Activated CD8-positive, alpha-beta memory T cell treated with anti-CD3 and anti-CD28 coated beads, Interleukin-2, amount 50 U/mL, for 1 hour (primary cell): ENCODE measurements around the gene ACP5.
"Not testable (repeated sequence)": the region's sequence is repeated elsewhere in the genome, so short reads cannot be mapped to it uniquely, and the experiment has no call there.

Experiments used
- DNase-seq: peaks from one replicate; pipeline ENCODE4 v3.0.0-alpha.2; 2020; ENCODE audit errors: extremely low read depth

The ACP5 gene

GRCh38 chr19:11577451-11578257 is at the start of gene ACP5:
Gene ACP5, minus strand, starts transcription at chr19:11577645. Its CDS starts 328 bp downstream, at chr19:11577317.
- DNase-seq = no peak

DNA sequence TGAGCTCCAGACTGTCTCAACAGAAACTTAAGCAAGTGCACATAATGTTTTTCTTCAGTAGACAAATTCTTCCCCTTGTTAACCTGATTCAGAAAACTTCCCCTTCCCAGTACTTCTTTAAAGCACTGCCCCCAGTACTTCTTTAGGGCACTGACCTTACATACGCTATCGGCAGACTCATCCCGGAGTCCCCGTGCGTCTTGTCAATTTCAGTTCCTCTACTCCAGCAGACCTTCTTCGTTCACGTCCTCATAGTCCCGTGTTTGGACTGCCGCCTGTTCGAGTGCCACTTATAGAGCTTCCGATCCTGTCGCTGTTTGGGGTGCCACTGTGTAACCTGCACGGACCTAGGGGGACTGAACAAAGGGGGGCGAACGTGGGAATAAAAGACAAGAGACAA is 48.8 kb upstream of the ACP5 start:
- DNase-seq = no peak

GRCh38 chr19:11624069-11624463 is 46.6 kb upstream of the ACP5 start:
- no peak for DNase-seq

- DNase-seq = not testable (repeated sequence)
Measured at GRCh38 chr19:11622401-11622800, 45.0 kb upstream of the ACP5 start.

- DNase-seq = no peak
Measured at GRCh38 chr19:11620553-11620952, 43.1 kb upstream of the ACP5 start.

DNA sequence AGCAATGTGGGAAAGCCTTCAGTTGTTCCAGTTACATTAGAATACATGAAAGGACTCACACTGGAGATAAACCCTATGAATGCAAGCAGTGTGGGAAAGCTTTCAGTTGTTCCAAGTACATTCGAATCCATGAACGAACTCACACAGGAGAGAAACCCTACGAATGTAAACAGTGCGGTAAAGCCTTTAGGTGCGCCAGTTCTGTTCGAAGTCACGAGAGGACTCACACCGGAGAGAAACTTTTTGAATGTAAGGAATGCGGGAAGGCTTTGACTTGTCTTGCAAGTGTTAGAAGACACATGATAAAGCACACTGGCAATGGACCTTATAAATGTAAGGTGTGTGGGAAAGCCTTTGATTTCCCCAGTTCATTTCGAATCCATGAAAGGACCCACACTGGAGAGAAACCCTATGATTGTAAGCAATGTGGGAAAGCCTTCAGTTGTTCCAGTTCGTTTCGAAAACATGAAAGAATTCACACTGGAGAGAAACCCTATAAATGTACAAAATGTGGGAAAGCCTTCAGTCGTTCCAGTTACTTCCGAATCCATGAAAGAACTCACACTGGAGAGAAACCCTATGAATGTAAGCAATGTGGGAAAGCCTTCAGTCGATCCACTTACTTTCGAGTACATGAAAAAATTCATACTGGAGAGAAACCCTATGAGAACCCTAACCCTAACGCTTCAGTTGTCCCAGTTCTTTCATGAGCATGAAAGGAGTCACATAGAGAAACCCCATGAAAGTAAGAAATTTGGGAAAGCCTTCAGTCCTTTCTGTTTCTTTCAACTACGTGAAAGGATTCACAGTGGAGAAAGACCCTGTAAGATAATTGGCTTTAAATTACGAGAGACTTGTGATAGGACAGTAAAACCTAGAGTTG is 40.0 kb upstream of the ACP5 start:
- no peak for DNase-seq

- DNase-seq = no peak
Measured at GRCh38 chr19:11612816-11613511, 35.5 kb upstream of the ACP5 start.

GRCh38 chr19:11611730-11612129 is 34.3 kb upstream of the ACP5 start:
- no peak for DNase-seq

DNA sequence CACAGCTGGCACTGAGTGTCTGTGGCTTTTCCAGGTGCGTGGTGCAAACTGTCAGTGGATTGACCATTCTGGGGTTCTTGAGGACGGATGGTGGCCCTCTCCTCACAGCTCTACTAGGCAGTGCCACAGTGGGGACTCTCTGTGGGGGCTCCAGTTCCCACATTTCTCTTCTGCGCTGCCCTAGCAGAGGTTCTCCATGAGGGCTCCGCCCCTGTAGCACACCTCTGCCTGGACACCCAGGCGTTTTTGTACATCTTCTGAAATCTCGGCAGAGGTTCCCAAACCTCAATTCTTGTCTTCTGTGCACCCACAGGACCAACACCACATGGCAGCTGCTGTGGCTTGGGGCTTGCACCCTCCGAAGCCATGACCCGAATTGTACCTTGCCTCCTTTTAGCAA is 29.0 kb upstream of the ACP5 start:
- DNase-seq = no peak

DNA sequence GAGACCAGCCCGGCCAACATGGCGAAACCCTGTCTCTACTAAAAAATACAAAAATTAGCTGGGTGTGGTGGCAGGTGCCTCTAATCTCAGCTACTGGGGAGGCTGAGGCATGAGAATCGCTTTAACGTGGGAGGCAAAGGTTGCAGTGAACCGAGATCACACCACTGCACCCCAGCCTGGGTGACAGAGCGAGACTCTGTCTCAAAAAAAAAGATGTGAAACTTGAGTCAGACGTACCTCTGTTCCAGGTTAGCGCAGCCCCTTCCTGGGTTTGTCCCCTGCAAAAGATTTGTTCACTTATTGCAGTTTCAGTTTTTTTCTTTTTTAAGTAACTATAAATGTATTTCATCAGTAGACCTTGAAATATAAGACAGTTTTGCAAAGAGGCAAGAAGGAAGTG is 22.3 kb upstream of the ACP5 start:
- not testable (repeated sequence) for DNase-seq

DNA sequence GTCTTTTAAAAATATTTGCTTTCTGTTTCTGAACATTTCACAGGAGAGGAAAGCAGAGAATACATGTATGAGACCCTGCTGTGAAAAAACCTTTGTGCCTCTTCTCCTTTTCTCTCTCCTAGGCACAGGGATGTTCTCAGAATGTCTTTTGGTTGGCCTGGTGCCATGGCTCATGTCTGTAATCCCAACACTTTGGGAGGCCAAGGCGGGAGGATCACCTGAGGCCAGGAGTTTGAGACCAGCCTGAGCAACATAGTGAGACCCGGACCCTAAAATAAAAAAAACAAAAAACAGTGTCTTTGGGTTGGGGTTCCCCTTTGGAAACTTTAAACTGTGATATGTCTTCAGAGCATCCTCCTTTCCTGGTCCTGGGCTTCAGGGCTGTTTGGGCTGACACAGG is 21.3 kb upstream of the ACP5 start:
- DNase-seq = no peak

GRCh38 chr19:11598103-11598483 is 20.6 kb upstream of the ACP5 start:
- DNase-seq = no peak

DNA sequence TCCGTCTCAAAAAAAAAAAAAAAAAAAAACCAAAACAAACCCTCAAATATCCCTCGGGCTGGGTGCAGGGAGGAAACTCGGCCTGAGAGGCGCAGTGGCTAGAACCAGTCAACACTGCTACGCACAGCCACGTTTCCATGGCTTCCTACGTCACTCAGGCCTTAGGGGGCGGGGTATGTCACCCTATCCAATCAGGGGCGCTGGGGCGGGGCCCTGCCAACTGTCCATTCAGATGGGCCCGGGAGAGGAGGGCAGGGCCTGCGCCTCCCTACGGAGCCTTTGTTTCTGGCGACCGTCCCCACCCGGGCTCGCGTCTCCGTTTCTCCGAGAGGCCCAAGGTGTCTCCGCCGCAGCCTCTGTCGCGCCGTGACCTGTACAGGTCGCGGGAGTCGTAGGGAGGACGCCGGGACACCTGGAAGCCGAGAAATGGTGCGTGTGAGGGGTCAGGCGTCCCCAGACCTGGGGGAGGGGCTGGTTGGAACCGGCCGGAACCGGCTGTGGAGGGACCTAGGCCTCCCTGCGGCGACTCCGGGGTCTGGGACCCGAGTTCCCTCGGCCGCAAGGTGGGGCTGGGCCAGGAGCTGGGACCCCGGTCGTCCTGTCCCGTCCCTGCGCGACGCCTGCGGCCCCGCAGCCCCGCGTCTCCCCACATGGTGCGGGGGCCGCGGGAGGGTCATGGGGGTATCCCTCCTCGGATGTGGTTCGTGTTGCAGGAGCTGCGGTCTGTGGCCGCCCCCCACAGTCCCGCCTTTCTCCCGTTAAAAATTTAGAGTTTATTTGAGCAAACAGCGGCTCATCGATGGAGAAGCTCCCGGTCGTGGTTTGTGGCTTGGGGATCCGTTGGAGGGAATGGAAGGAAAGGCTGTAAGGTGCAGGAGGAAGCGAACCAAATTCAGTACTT is 20.0 kb upstream of the ACP5 start, which contains the start of gene ZNF627:
TSS of gene ZNF627 (plus strand) at position 282 of the 901 bp plus-strand sequence. CDS start at position 427, 145 bp downstream.
- peak; percentile 97 for DNase-seq

- no peak for DNase-seq
Measured at GRCh38 chr19:11596156-11596555, 18.7 kb upstream of the ACP5 start.

GRCh38 chr19:11594084-11594483 is 16.6 kb upstream of the ACP5 start:
- DNase-seq = no peak

DNA sequence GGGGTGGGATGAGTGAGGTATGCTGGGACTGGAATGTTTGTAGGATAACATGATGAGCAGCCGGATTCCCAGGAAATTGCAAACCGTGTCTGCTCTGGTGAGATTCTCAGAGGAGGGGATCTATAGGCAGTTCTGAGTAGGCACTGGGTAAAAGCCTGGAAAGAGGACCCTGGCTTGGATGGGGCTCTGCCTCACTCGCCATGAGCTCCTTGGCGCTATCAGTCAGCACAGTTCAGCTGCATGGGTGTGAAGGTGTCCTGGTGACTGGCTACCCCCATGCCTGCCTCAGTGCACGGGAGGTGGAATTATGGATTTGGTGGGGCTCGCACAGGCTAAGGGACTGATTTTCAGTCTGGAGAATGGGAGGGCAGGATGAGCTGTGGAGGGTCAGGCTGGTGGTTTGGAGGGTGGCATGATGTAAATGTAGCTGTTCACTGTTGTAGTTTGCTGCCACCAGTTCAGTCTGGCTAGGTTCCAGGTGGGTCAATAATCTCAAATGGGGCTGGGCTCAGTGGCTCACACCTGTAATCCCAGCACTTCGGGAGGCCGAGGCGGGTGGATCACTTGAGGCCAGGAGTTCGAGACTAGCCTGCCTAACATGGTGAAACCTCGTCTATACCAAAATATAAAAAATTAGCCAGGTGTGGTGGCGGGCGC is 10.7 kb upstream of the ACP5 start:
- DNase-seq = no peak

DNA sequence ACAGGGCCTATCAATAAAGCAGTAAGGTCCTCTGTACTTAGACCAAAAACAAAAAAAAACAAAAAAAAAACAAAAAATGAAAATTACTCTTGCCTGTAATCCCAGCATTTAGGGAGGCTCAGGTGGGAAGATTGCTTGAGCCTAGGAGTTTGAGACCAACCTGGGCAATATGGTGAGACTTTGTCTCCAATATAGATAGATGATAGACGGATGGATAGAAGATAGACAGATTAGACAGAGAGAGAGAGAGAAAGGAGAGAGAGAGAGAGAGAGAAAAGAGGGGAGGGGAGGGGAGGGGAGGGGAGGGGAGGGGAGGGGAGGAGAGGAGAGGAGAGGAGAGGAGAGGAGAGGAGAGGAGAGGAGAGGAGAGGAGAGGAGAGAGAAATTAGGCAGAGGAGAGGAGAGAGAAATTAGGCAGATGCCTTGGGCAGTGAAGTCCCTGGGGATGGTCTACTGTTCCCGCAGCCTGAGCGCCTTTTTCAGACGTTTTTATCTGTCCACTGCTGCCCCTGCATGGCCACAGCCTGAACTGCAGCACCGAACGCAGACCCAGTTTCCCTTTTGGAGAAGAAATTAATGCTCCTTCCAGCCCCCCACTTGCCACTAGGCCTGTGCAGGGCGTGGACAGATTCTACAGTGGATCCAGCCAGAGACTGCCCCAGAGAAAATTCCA is 10.0 kb upstream of the ACP5 start:
- DNase-seq = peak; percentile 36

DNA sequence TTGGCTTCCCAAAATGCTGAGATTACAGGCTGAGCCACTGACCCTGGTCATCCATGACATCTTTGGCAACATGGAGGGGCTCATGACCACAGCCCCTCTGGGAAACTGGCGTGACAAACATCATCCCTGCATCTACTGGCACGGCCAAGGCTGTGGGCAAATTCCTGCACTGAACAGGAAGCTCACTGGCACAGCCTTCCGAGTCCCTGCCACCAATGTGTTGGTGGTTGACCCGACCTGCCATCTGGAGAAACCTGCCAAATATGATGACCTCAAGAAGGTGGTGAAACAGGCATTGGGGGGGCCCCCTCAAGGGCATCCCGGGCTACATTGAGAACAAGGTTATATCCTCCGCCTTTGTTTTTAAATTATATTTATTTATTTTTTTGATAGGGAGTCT is 8.9 kb upstream of the ACP5 start:
- DNase-seq = no peak

DNA sequence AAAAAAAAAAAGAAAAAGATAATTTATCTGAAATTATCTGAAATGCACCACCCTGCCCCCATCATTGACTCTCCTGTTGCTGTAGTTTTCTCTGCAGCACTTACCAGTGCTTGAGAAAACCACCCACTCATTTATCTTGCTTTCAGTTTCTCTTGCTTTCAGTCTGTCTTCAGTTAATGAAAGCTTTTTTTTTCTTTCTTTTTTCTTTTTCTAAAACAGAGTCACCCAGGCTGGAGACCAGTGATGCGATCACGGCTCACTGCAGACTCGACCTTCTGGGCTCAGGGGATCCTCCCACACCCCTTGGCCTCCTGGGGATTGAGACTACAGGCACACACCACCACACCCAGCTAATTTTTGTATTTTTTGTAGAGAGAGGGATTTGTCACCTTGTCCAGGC is 4.3 kb upstream of the ACP5 start:
- DNase-seq = no peak

- DNase-seq = no peak
Measured at GRCh38 chr19:11580116-11580515, 2.7 kb upstream of the ACP5 start.
